GM15510 (cell line): ENCODE data around the gene KIF12.

ENCODE experiments used
- POLR2A ChIP-seq: IDR thresholded peaks from 3 replicates; pipeline ENCODE4 v1.6.1; 2011; ENCODE audit warnings: borderline replicate concordance; ENCODE audit not compliant: insufficient read length; ENCODE audit errors: extremely low read depth

Gene KIF12

GRCh38 chr9:114117614-114117995 is 18.5 kb upstream of the KIF12 start:
- TF ChIP-seq POLR2A, result no peak

GRCh38 chr9:114116126-114116747 is 17.1 kb upstream of the KIF12 start:
- TF ChIP-seq POLR2A, result no peak

DNA sequence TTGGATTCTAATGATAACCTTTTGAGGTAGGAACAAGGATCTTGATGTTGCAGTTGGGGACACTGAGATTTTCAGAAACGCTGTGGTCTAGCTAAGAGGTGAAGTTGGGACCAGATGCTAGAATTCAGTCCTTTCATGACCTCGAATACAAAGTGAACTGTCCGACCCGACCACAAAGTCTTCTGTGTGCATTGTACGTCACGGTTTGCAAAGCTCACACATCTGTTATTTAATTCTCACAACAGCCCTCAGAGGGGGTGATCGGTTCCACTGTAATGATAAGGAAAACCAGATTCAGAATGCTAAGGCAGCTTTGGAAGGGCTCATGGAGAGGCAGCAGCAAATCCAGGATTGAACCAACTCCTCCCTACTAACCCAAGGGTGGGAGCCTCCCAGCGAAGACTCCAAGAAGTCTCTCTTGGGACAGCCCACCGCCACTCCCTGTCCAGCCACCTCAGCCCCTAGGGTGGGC is 16.6 kb upstream of the KIF12 start:
- TF ChIP-seq POLR2A, result no peak

DNA sequence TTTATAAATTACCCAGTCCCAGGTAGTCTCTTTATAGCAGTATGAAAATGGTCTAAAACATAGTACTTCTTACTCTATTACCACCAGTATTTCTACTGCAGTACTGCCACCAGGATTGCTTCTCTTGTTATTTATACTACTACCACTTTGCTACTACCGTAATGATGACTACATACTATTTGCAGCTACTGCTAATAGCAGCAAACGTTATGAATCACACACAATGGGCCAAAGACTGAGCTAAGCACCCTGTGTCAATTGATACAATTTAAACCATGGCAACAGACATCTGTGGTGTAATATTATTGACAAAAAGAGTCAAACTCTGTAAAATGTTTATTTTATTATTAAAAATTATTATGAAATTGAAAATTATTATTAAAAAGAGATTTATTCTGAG is 15.3 kb upstream of the KIF12 start:
- TF ChIP-seq POLR2A, result no peak

GRCh38 chr9:114112778-114113584 is 13.9 kb upstream of the KIF12 start:
- no peak for TF ChIP-seq POLR2A

- TF ChIP-seq POLR2A, result no peak
These were observed 13.2 kb upstream of the KIF12 start for GRCh38 chr9:114112325-114112724.

GRCh38 chr9:114110180-114110579 is 11.1 kb upstream of the KIF12 start:
- TF ChIP-seq POLR2A, result no peak

DNA sequence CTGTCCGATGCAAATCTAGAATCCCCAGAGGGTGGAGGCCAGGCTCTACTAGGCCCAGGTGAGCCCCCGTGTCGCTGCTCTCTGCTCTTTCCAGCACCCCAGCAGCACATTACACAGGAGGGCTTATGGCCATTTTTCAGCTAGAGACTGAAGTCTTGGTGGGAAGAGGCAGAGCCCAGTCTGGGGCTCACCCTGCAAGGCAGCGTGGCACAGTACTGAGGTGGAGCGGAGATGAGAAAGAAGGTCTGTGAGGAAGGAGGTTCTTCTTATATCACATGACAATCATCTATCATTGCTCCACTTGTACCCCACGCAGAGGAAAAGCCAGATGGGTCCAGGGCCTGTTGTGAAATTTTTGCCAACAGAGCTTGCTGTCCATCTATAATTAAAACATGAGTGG is 10.0 kb upstream of the KIF12 start:
- no peak for TF ChIP-seq POLR2A

DNA sequence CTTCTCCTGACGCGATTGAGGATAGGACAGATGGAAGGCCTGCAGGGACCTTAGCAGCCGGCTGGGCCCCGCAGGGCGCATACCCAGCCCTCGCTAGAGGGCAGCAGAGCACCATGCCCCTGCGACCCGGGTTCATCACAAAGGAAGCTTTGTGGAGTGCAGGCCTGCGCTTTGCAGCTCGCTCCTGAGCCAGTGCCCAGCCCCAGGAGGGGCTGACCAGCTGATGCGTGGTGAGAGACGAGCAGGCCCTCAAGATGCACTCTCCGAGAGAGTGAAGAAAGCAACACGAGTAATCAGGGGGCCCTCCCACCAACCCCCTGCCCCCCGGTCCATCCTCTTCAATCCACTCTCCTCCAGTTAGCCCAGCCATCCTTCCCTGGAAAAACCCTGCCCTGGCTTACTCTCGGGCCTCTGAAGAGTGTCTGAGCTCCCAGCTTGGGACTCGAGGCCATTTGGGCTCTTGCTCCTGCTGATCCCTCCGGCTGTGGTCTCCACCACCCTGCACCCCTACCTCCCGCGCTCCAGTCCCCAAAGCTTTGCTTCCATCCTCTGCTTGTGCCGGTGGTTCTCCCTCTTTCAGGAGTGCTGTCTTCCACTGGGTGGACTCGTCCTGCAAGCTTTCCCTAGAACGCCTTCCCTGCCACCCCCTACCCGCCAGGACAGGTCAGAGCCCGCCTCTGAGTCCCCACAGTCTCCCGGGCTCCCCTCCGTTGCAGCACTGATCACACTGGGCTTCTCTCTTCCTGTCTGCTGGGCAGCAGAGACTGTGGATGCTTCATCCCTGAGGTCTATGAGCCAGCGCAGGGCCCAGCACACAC is 9.1 kb upstream of the KIF12 start:
- TF ChIP-seq POLR2A, result no peak

GRCh38 chr9:114107286-114108001 is 8.4 kb upstream of the KIF12 start:
- no peak for TF ChIP-seq POLR2A

DNA sequence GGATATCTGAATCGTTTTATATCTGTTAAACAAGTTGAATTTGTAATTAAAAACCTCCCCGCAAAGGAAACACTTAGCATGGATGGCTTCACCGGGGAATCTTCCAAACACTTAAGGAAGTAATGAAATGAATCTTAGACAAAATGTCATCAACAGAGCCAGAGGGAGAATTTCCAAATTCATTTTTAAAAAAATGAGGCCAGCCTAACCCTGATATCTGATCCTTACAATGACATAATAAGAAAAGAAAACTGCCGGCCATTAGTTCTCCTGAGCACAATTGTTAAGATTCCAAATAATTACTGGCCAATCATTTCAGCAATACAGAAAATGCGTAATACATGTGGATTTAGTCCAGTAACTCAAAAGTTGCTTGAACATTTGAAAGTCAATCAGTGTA is 6.1 kb upstream of the KIF12 start:
- TF ChIP-seq POLR2A, result no peak

DNA sequence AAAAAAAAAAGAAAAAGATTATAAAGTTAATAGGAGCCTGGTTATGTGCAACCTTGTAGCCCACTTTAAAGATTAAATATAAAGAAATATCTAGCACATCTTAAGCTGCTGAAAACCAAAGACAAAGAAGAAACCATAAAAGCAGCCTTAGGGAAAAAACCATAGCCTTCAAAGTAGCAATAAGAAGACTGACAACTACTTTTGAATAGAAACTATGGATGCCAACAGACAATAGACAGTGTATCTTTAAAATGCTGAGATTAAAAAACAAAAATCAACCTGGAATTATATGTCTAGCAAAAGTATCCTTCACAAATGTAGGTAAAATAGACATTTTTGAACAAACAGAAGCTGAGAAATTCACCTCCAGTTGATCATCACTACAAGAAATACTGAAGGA is 3.4 kb upstream of the KIF12 start:
- no peak for TF ChIP-seq POLR2A

- TF ChIP-seq POLR2A, result no peak
These were observed 1.4 kb upstream of the KIF12 start for GRCh38 chr9:114100536-114100935.

DNA sequence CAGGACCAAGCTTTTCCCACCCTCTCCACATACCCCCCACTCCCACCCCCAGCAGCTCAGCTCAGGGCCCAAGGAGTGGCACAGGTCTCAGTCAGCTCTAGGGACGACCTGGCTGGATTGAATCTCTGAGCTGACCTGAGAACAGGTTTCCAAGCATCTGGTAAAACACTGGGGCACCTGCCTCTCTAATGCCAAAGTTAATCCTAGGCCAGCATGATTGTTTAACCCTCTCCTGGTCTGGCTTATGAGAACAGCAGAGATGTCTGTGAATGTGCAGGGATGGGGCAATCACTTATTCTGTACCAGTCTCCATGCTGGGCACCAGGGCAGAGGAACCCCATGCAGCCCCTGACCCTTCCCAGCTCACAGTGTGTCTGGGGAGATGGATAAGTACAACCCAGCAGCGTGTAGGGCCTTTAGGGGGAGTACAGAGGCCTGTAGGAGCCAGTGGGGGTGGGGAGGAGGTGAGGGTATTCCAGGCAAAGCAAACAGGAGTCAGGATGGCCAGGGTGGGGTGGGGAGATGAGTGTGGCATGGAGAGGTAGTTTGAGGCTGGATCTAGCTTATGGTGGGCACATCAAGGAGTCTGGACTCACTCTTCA is 678 bp upstream of the KIF12 start:
- TF ChIP-seq POLR2A, result no peak
